Right ventricle myocardium inferior (tissue), 1 donor: ENCODE data around the gene PFN2. TPM values are rescaled to one million over a fixed set of nuclear protein-coding genes. Genes with fewer than 3 reads are reported as not detected.
"Not testable (repeated sequence)": the region's sequence is repeated elsewhere in the genome, so short reads cannot be mapped to it uniquely, and the experiment has no call there.

Experiments used
- ATAC-seq: fragments of 200-7000 bp; cut with Tn5 transposase; one replicate; pipeline ENCODE4 v1.9.1; 2020; ENCODE audit warnings: mild to moderate bottlenecking, moderate library complexity
- DNase-seq: peaks from one replicate; pipeline ENCODE4 v3.0.0; 2021; ENCODE audit errors: missing footprints
- intact Hi-C: fragments of 100-400 bp; cut with DNase I; formaldehyde crosslinking; loops from one replicate; pipeline ENCODE4 v1.11.0; 2022
- long read RNA-seq: library from polyadenylated mRNA; unstranded; transcript quantifications from one replicate; pipeline ENCODE4 v2.0.0, GENCODE V29; 2021
- total RNA-seq: library from RNA; stranded (reverse); fragmentation: NEBNext Ultra II Directional; extraction: Animal tissue kit (Norgen Biotek cat#: 25700); gene quantifications from one replicate; pipeline ENCODE4 v1.2.1, GENCODE V29; 2021
- donor health status: DM: no; HTN: yes; CAD: no; lungs with severe emphysema.

Gene PFN2
- 71.2 TPM for total RNA-seq
- long read RNA-seq, transcript PFN2-203 (3 exons, 1,780 nt), result minor isoform, 7 of 62 reads
- long read RNA-seq, transcript PFN2-201 (3 exons, 2,261 nt), result major isoform, 52 of 62 reads
- long read RNA-seq, partial matches to known transcripts, result 1 of 62 reads
- long read RNA-seq, other reads (novel, unspliced or antisense), result 1 of 62 reads

GRCh38 chr3:149970716-149971402 lies at the start of gene PFN2:
Gene PFN2 (minus strand): TSS chr3:149970895. CDS start chr3:149970856, 39 bp downstream.
- intact Hi-C loops, result loop anchor here (5.0 kb wide), 1 partner anchor 196 kb away; no protein-coding TSS in a partner anchor
- ATAC-seq (peak; percentile 82), DNase-seq (peak; percentile 80)

GRCh38 chr3:150015901-150016300 lies 45.2 kb upstream of the PFN2 start:
- DNase-seq, result no peak
- intact Hi-C loops, result no loop called here
- ATAC-seq, result no peak

GRCh38 chr3:150014782-150015181 lies 44.1 kb upstream of the PFN2 start:
- DNase-seq (no peak), ATAC-seq (no peak)
- intact Hi-C loops, result no loop called here

GRCh38 chr3:150013801-150014200 lies 43.1 kb upstream of the PFN2 start:
- no peak for DNase-seq
- intact Hi-C loops, result no loop called here
- ATAC-seq, result no peak

DNA sequence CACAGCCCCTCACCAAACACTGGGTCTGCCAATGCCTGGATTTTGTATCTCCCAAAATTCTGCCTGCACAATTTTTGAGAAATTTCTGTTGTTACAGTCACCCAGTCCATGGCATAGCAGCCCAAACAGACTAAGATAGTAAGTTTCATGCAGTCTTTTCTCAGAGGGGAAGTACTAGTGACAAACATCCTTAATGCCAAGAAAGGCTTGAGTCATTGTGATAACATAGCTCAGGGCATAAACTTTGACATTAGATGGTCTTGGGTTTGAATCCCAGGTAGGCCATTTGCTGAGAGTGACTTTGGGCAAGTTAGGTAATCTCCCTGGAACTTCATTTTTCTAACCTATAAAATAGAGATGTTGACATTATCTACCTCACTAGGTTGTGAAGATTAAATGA lies 36.1 kb upstream of the PFN2 start:
- ATAC-seq (no peak), DNase-seq (no peak)
- intact Hi-C loops, result no loop called here

GRCh38 chr3:150005243-150006112 lies 34.8 kb upstream of the PFN2 start:
- ATAC-seq (no peak), DNase-seq (no peak)
- intact Hi-C loops, result no loop called here

DNA sequence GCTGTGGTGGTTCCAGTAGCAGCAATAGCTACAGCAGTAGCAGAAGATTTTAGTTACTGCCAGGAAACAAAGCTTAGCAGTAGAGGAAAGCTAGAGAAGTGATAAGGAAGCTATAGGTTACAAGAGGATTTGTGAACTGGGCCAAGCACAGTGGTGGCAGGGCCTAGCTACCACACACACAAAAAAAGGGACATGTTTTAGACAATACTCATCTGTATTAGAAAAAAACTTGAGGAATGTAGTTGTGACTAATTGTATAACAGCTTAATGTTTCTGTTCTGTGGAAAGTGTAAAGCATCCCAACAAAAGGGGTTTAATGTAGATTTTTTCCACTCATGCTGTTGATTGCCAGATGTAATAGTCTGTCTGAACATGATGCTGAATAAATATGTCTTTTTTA lies 29.9 kb upstream of the PFN2 start:
- DNase-seq (no peak), ATAC-seq (no peak)
- intact Hi-C loops, result no loop called here

DNA sequence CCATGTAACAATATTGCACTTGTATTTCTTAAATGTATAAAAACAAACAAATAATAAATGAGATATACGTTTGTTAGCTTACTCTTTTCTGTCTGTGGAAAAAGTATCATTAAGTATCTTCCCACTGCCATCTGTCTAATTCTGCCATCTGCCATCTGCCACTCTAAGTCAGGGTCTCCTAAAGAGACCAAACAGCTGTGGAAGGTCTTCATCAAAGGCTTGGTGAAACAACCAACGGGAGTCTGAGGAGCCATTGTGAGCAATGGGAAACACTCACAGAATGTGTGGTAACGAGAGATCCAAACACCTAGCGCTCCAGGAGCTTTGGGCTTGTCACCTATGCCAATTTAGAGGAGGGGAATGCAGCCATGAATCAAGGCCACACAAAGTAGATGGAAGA lies 28.7 kb upstream of the PFN2 start:
- DNase-seq (no peak), ATAC-seq (no peak)
- intact Hi-C loops, result no loop called here

GRCh38 chr3:149998946-149999345 lies 28.3 kb upstream of the PFN2 start:
- ATAC-seq (no peak), DNase-seq (no peak)
- intact Hi-C loops, result no loop called here

DNA sequence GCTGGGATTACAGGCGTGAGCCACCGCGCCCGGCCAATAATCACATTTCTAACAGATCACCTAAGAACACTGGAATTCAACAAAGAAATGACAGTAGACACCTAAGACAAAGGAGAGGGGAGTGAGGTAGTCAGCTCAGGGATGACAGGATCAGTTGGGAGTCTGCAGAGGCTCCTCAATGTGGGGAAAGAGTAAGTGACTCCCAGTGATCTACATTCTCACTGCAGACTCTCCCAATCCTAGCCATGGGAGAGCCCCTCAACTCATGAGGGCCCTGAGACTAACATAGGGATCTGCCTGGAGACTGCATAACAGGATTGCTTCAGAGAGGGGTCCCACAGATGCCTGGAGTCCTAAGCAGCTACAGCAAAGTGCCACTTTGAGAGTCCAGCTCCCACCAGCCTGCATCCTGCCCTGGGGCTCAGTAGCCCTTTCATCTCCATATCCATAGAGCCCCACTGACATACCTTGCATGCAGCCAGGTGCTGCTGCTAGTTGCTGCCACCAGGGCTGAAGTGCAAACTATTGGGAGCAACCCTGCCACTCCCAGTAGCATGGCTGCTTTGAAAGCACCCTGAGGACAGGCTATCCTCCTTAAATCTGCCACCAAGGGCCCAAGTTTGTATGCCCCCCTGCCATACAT lies 21.8 kb upstream of the PFN2 start:
- ATAC-seq, result no peak
- no peak for DNase-seq
- intact Hi-C loops, result no loop called here

DNA sequence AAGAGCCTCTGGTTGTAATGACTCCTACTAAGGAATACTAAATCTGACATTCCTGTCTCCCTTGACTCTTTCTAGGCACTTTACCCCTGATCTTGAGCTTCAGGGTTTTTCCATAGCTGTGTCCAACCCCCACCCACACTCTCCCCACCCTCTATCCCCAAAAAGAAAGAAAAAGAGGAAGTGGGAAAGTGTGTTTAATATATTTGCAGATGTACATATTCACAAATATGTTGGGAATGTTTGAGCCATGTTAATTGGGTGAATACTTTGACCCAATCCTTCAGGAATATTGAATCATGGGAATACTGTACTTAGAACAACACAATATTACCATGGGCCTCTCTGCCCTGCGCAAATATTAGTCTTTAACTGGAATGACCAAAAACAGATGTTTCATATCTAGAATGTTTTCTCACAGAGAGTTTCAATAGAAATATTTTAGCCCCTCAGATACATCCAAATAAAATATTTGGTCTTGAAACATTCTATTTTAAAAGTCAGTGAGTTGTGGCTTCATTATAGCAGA lies 19.8 kb upstream of the PFN2 start:
- ATAC-seq, result no peak
- intact Hi-C loops, result no loop called here
- no peak for DNase-seq

DNA sequence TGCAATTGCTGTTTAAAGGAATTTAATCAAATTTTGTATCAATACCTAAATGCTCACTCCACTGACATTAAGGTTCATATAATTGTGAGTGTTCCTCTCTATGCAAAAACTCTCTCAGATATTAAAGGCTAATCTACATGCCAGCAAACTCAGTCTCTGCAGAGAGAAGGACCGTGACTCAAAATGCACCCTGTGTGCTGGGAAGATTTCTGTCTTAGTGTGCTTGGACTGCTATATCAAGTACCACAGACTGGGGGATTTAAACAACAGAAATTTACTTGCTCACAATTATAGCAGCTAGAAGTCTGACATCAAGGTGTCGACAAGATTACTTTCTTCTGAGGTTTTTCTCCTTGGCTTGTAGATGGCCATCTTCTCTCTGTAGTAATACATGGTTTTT lies 18.6 kb upstream of the PFN2 start:
- no peak for DNase-seq
- intact Hi-C loops, result no loop called here

DNA sequence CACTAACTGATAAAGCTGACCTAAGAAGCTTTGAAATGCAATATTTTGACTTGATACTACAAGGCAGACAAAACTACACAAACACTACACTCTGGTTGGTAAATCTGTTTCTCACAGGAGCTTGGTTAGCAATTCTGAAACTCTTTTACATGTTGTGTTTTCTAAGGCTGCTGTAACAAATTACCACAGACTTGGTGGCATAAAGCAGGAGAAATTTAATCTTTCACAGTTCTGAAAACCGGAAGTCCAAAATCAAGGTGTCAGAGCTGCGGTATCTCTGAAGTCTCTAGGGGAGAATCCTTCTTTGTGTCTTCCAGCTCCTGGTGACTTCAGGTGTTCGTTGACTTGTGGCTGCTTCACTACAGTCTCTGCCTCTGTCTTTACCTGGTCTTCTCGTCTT lies 12.9 kb upstream of the PFN2 start:
- DNase-seq, result no peak
- no peak for ATAC-seq
- intact Hi-C loops, result no loop called here

More for the DNA sequence above, 18.6 kb upstream of the PFN2 start:
- no peak for ATAC-seq

GRCh38 chr3:149983053-149983452 lies 12.4 kb upstream of the PFN2 start:
- intact Hi-C loops, ATAC-seq, DNase-seq: not testable (repeated sequence)

DNA sequence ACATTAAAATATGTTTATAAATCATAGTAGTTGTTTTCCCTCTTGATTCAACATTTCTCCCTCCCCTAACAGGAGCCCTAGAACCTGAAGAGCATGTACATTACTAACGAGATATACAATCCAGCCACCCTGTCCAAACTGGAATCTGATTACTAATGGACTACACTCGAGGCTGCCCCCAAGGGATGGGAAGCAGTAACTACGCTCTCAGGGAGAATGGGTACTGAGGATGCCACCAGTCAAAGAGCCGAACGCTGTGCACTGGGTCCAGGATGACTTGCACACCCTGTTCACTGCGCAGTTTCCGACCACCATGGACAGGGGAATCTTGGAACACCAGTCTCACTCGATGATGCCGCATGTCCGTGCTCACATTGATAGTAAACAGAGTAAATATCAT lies 11.3 kb upstream of the PFN2 start:
- DNase-seq, ATAC-seq, intact Hi-C loops: not testable (repeated sequence)

GRCh38 chr3:149977386-149977785 lies 6.7 kb upstream of the PFN2 start:
- DNase-seq (no peak), ATAC-seq (no peak)
- intact Hi-C loops, result no loop called here

GRCh38 chr3:149975919-149976318 lies 5.2 kb upstream of the PFN2 start:
- no peak for DNase-seq
- no peak for ATAC-seq
- intact Hi-C loops, result no loop called here

DNA sequence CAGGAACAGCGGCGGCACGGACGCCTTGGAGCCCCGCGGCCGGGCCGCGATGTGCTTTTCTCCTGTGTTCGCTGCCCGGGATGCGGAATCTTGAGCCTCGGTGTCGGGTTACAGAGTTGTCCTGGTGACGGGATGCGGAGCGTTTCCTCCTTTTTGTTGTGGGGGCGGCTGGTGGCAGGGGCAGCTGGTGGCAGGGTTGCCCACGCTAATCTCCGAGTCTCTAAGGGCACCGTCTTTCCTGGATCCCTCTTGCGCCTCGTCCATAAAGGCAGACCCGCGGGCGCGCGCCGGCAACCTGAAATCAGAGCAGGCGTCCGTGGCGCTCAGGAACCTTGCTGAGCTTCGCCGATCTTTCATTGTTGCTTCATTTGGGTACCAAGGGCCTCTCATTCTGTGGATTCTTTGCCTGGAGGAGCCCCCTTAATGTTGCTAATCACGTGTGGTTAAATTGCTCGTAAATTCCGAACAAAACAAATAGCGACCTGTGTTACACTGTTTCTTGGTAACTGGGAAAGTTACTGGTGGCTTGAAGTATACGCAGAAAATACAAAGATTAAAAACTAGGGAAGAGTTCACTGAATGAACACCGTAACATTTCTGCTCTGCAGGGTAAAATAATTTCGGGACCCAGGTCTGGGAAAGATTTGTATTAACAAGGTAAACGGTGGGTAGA lies 844 bp upstream of the PFN2 start:
- DNase-seq, result peak; percentile 82
- intact Hi-C loops, result loop anchor here (5.0 kb wide), 1 partner anchor 196 kb away; no protein-coding TSS in a partner anchor
- peak; percentile 49 for ATAC-seq
